ENCODE results near the gene RAI14. TPM values are rescaled to one million over a fixed set of nuclear protein-coding genes. Genes with fewer than 3 reads are reported as not detected.
"Not testable (repeated sequence)": the region's sequence is repeated elsewhere in the genome, so short reads cannot be mapped to it uniquely, and the experiment has no call there.

RAI14 gene
- total and polyA plus RNA-seq, 4 donors, result 16.7 to 91.5 (median 49.3) TPM

GRCh38 chr5:34719029-34719428 lies 62.9 kb downstream of the RAI14 start:
- no peaks in the 10 kb centered on the region for H3K27me3 ChIP-seq (ENCODE audit: control insufficient read depth in 3 of 3, insufficient read depth in 3 of 3, low read length in 2 of 3)
- ATAC-seq (ENCODE audit: insufficient read depth, low FRiP score) (no peak), DNase-seq (no peak)
- no peaks in the 10 kb centered on the region for H3K9me3 ChIP-seq (ENCODE audit: control insufficient read depth in 4 of 4, insufficient read depth in 3 of 4, low read length in 3 of 4)
- H3K36me3 ChIP-seq (ENCODE audit: control insufficient read depth in 4 of 4, insufficient read depth in 4 of 4, low read length in 4 of 4), result peaks cover 0 to 3% (median 0%) of the 10 kb centered on the region in 4 donors
- no peak overlapping the region for H3K27ac ChIP-seq (ENCODE audit: low read depth in 1 of 2, low read length in 1 of 2)
- no peak overlapping the region for H3K4me3 ChIP-seq
- TF ChIP-seq CTCF (IDR thresholded peaks at IDR 0.05; ENCODE audit: control extremely low read depth, extremely low read depth), result no peak
- H3K4me1 ChIP-seq (ENCODE audit: control insufficient read depth in 5 of 5, insufficient read depth in 5 of 5, low read length in 5 of 5), result peaks cover 0 to 13% (median 8%) of the 10 kb centered on the region in 5 donors
- H3K9ac ChIP-seq (ENCODE audit: insufficient read depth in 1 of 2, low read length in 2 of 2), result no peak overlapping the region
- WGBS, 2 donors, result 83 to 86% methylated on average over 8 of the region's 8 CpGs

- 76 to 90% methylated on average over 3 of the region's 3 CpGs for WGBS, 2 donors
- Histone ChIP-seq H3K4me1 (ENCODE audit: control insufficient read depth in 5 of 5, insufficient read depth in 5 of 5, low read length in 5 of 5) (peaks cover 0 to 13% (median 6%) of the 10 kb centered on the region in 5 donors), H3K9ac (ENCODE audit: insufficient read depth in 1 of 2, low read length in 2 of 2) (no peak overlapping the region), H3K36me3 (ENCODE audit: control insufficient read depth in 4 of 4, insufficient read depth in 4 of 4, low read length in 4 of 4) (peaks cover 0 to 1% (median 0%) of the 10 kb centered on the region in 4 donors), H3K27ac (ENCODE audit: low read depth in 1 of 2, low read length in 1 of 2) (no peak overlapping the region), H3K9me3 (ENCODE audit: control insufficient read depth in 4 of 4, insufficient read depth in 3 of 4, low read length in 3 of 4) (no peaks in the 10 kb centered on the region), H3K4me3 (no peak overlapping the region), H3K27me3 (ENCODE audit: control insufficient read depth in 3 of 3, insufficient read depth in 3 of 3, low read length in 2 of 3) (no peaks in the 10 kb centered on the region)
- DNase-seq, result no peak
- no peak for ATAC-seq (ENCODE audit: insufficient read depth, low FRiP score)
- no peak for TF ChIP-seq CTCF (IDR thresholded peaks at IDR 0.05; ENCODE audit: control extremely low read depth, extremely low read depth)
These were observed 65.2 kb downstream of the RAI14 start for GRCh38 chr5:34721327-34721726.

- no peak overlapping the region for H3K9ac ChIP-seq (ENCODE audit: insufficient read depth in 1 of 2, low read length in 2 of 2)
- no peaks in the 10 kb centered on the region for H3K9me3 ChIP-seq (ENCODE audit: control insufficient read depth in 4 of 4, insufficient read depth in 3 of 4, low read length in 3 of 4)
- ATAC-seq (ENCODE audit: insufficient read depth, low FRiP score) (no peak), DNase-seq (no peak)
- WGBS, 2 donors, result 87 to 93% methylated on average over 2 of the region's 2 CpGs
- H3K27me3 ChIP-seq (ENCODE audit: control insufficient read depth in 3 of 3, insufficient read depth in 3 of 3, low read length in 2 of 3), result no peaks in the 10 kb centered on the region
- peaks cover 0 to 1% (median 0%) of the 10 kb centered on the region in 4 donors for H3K36me3 ChIP-seq (ENCODE audit: control insufficient read depth in 4 of 4, insufficient read depth in 4 of 4, low read length in 4 of 4)
- peaks cover 0 to 9% (median 6%) of the 10 kb centered on the region in 5 donors for H3K4me1 ChIP-seq (ENCODE audit: control insufficient read depth in 5 of 5, insufficient read depth in 5 of 5, low read length in 5 of 5)
- no peak overlapping the region for H3K27ac ChIP-seq (ENCODE audit: low read depth in 1 of 2, low read length in 1 of 2)
- no peak for TF ChIP-seq CTCF (IDR thresholded peaks at IDR 0.05; ENCODE audit: control extremely low read depth, extremely low read depth)
- no peak overlapping the region for H3K4me3 ChIP-seq
These were observed 66.1 kb downstream of the RAI14 start for GRCh38 chr5:34722183-34722582.

- TF ChIP-seq CTCF (IDR thresholded peaks at IDR 0.05; ENCODE audit: control extremely low read depth, extremely low read depth), result no peak
- DNase-seq, result no peak
These were observed 68.6 kb downstream of the RAI14 start for GRCh38 chr5:34724741-34725140.

GRCh38 chr5:34727166-34727749 lies 71.1 kb downstream of the RAI14 start:
- H3K27me3 ChIP-seq (ENCODE audit: control insufficient read depth in 3 of 3, insufficient read depth in 3 of 3, low read length in 2 of 3); H3K27ac ChIP-seq (ENCODE audit: low read depth in 1 of 2, low read length in 1 of 2); H3K9ac ChIP-seq (ENCODE audit: insufficient read depth in 1 of 2, low read length in 2 of 2); ATAC-seq (ENCODE audit: insufficient read depth, low FRiP score); H3K9me3 ChIP-seq (ENCODE audit: control insufficient read depth in 4 of 4, insufficient read depth in 3 of 4, low read length in 3 of 4); H3K4me1 ChIP-seq (ENCODE audit: control insufficient read depth in 5 of 5, insufficient read depth in 5 of 5, low read length in 5 of 5); H3K4me3 ChIP-seq; H3K36me3 ChIP-seq (ENCODE audit: control insufficient read depth in 4 of 4, insufficient read depth in 4 of 4, low read length in 4 of 4); DNase-seq: not testable (repeated sequence)
- 97% methylated on average over 4 of the region's 4 CpGs for WGBS, 2 donors

More at GRCh38 chr5:34724741-34725140, 68.6 kb downstream of the RAI14 start:
- Histone ChIP-seq H3K9me3 (ENCODE audit: control insufficient read depth in 4 of 4, insufficient read depth in 3 of 4, low read length in 3 of 4) (no peaks in the 10 kb centered on the region), H3K4me3 (no peak overlapping the region), H3K36me3 (ENCODE audit: control insufficient read depth in 4 of 4, insufficient read depth in 4 of 4, low read length in 4 of 4) (peaks cover 0 to 1% (median 0%) of the 10 kb centered on the region in 4 donors), H3K9ac (ENCODE audit: insufficient read depth in 1 of 2, low read length in 2 of 2) (no peak overlapping the region), H3K4me1 (ENCODE audit: control insufficient read depth in 5 of 5, insufficient read depth in 5 of 5, low read length in 5 of 5) (peaks cover 0 to 3% (median 0%) of the 10 kb centered on the region in 5 donors), H3K27ac (ENCODE audit: low read depth in 1 of 2, low read length in 1 of 2) (no peak overlapping the region), H3K27me3 (ENCODE audit: control insufficient read depth in 3 of 3, insufficient read depth in 3 of 3, low read length in 2 of 3) (no peaks in the 10 kb centered on the region)
- 91 to 97% methylated on average over 1 of the region's 1 CpG for WGBS, 2 donors
- no peak for ATAC-seq (ENCODE audit: insufficient read depth, low FRiP score)

Measured in lung (tissue), 12 donors.